ENCODE results near the gene AK1. TPM values are rescaled to one million over a fixed set of nuclear protein-coding genes. Genes with fewer than 3 reads are reported as not detected.

Gene AK1
- total RNA-seq, 1 donor from 2014 or later = 39.4 TPM

DNA sequence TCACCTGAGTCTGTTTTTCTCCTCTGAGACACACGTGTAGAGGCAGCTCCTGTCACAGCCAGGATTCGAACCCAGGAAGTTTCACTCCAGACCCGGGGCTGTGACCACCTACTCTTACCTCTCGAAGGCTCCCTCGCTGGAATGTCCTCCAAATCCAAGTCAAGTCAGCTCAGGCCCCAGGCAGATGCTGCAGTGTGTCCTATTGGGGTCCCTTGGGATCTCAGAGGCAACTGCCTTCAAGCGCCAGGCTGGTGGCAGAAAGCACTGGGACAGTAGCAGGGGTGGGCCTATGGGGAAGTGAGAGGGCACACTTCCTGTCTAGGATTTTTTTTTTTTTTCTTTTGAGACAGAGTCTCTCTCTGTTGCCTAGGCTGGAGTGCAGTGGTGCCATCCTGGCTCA lies 40.1 kb upstream of the AK1 start:
- H3K9me3 Mint-ChIP-seq = no peaks in the 10 kb centered on the region
- H3K36me3 Mint-ChIP-seq = peaks cover 2% of the 10 kb centered on the region
- peak overlapping the region; percentile 63 for H3K4me3 Mint-ChIP-seq
- DNase-seq (ENCODE audit: low spot score in 2 of 2, unreplicated experiment in 2 of 2) = no peak
- peaks cover 2% of the 10 kb centered on the region for H3K27me3 Mint-ChIP-seq (ENCODE audit: low read depth)
- H3K27ac Mint-ChIP-seq = no peak overlapping the region
- no peak for TF ChIP-seq CTCF (IDR thresholded peaks at IDR 0.05; ENCODE audit: unreplicated experiment)
- H3K4me1 Mint-ChIP-seq = peaks cover 16% of the 10 kb centered on the region

DNA sequence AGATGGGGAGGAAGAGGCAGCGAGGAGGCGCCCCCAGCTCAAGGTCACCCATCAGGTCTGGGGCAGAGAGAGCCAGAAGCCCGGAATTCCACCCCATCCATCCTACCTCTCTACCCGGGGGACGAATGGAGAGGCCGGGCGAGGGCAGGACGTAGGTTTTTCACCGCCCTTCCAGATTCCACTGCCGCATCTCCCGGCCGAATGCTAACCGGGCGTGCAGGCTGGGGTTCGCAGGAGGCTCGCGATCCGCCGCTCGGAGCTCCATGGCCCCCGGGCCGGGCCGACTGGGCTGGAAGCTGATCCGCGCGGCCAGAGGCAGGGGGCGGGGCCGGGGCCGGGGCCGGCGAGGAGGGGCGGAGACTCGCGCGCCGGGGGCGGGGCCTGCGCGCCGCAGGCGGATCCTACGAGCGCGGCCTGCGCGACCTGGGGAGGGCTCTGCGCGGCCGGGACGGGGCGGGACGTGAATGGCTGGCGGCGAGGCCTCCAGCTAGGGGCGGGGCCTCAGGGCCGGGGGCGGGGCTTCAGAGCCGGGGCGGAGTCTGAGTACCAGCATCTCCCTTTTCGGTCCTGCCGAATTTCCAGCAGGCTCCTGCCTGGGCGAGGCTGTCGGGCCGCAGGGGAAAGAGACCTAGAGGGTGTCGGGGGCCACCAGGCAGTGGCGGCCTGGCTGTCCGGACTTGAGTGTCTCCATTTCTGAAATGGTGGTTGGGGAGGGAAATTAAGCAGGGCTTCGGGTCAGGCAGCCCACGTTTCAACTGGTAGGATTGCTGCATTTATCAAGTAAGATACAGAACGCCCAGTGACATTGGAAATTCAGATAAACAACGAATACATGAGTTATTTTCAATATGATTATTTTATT lies 39.5 kb upstream of the AK1 start, which contains the start of gene ST6GALNAC4:
ST6GALNAC4 (minus strand) TSS at position 322 of the 862 bp plus-strand sequence. CDS start 622 bp downstream, outside the sequence.
- Mint-ChIP-seq H3K36me3 (peaks cover 3% of the 10 kb centered on the region), H3K27me3 (ENCODE audit: low read depth) (peaks cover 2% of the 10 kb centered on the region), H3K9me3 (no peaks in the 10 kb centered on the region), H3K4me1 (peaks cover 16% of the 10 kb centered on the region), H3K27ac (peak within 1 kb of the TSS; percentile 34), H3K4me3 (peak within 1 kb of the TSS; percentile 71)
- DNase-seq (ENCODE audit: low spot score in 2 of 2, unreplicated experiment in 2 of 2) = peak; percentile 85 to 91
- TF ChIP-seq CTCF (IDR thresholded peaks at IDR 0.05; ENCODE audit: unreplicated experiment) = no peak

DNA sequence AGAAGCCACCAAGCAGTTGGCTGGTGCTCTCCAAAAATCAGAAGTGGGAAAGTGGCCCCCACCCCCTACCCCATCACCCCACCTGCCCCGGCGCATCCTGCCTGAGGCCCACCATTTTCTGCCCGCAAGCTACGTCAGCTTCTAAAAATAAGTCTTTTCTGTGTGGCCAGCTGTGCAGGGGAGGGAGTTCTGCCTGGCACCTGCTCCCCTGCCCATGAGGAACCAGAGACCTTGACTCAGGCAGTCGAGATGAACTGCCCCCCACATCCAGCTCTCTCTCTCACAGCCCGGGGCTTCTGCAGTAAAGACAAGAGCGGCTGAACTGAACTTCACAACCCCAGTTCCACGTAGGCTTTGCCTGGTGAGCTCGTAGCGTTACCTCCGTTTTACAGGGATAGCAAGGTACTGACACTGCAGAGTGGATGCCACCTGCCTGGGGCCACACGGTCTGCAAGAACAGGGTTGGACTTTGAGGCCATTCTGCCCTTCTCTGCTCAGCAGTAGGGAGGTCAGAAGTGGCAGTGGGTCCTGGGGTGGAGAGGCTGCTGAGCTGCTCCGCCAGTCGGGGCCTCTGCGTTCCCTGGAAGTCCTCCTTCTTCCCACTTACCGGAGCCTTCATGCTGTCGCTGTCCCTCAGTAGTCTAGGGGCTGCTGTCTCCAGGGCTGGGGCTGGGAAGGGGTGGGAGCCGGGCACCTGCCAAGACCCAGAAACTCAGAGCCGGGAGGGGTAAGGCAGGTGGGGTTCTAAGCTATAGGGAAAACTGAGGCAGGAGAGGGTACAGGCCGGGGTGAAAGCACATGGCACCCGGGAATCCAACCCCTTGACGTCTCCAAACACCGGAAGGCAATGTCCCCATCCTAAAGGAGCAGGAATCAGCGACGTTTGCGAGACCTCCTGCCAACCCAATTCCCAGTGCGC lies 38.6 kb upstream of the AK1 start:
- H3K27ac Mint-ChIP-seq = no peak overlapping the region

DNA sequence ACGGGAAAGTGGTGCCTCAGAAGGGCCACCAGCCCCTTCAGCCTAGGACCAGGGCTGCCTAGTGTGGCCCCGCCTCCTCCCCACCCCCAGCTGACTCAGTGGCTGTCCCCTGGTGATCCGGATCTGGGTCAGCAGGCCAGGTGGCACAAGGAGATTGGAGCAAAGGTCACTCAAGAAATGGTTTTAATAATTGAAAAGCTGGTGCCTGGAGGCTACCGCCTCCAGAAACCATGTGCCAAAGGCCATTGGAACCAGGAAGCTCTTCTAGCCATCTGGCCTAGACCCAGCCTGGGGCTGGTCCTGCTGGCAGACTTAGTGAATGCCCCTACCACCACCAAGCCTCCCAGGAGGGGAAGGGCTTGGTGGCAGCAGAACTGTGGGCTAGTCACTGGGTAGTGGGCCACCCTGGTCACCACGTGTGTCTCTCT lies 37.9 kb upstream of the AK1 start:
- Mint-ChIP-seq H3K4me1 (peaks cover 16% of the 10 kb centered on the region), H3K9me3 (no peaks in the 10 kb centered on the region), H3K27me3 (ENCODE audit: low read depth) (no peaks in the 10 kb centered on the region), H3K27ac (no peak overlapping the region), H3K4me3 (no peak overlapping the region), H3K36me3 (peaks cover 11% of the 10 kb centered on the region)
- no peak for DNase-seq (ENCODE audit: low spot score in 2 of 2, unreplicated experiment in 2 of 2)
- no peak for TF ChIP-seq CTCF (IDR thresholded peaks at IDR 0.05; ENCODE audit: unreplicated experiment)

More for the DNA sequence above, 38.6 kb upstream of the AK1 start:
- Mint-ChIP-seq H3K27me3 (ENCODE audit: low read depth) (no peaks in the 10 kb centered on the region), H3K9me3 (no peaks in the 10 kb centered on the region), H3K36me3 (peaks cover 6% of the 10 kb centered on the region), H3K4me1 (peaks cover 16% of the 10 kb centered on the region), H3K4me3 (peak overlapping the region; percentile 71)
- no peak for TF ChIP-seq CTCF (IDR thresholded peaks at IDR 0.05; ENCODE audit: unreplicated experiment)
- DNase-seq (ENCODE audit: low spot score in 2 of 2, unreplicated experiment in 2 of 2) = no peak

GRCh38 chr9:127913682-127914081 lies 36.2 kb upstream of the AK1 start:
- no peaks in the 10 kb centered on the region for H3K9me3 Mint-ChIP-seq
- H3K4me1 Mint-ChIP-seq = peaks cover 16% of the 10 kb centered on the region
- peaks cover 11% of the 10 kb centered on the region for H3K36me3 Mint-ChIP-seq
- TF ChIP-seq CTCF (IDR thresholded peaks at IDR 0.05; ENCODE audit: unreplicated experiment) = no peak
- H3K27ac Mint-ChIP-seq = no peak overlapping the region
- DNase-seq (ENCODE audit: low spot score in 2 of 2, unreplicated experiment in 2 of 2) = no peak
- H3K4me3 Mint-ChIP-seq = no peak overlapping the region
- no peaks in the 10 kb centered on the region for H3K27me3 Mint-ChIP-seq (ENCODE audit: low read depth)

Data from mesothelial cell of epicardium (in vitro differentiated cells).